SKM-1 (cell line): ENCODE data around the gene PAK1.
"Not testable (repeated sequence)": the region's sequence is repeated elsewhere in the genome, so short reads cannot be mapped to it uniquely, and the experiment has no call there.

Experiments used
- DNase-seq: peaks from one replicate; lab custom pipeline; 2025; ENCODE audit not compliant: unreplicated experiment; lab: John Stamatoyannopoulos, UW

Gene PAK1

GRCh38 chr11:77312107-77312506 lies 161.8 kb downstream of the PAK1 start:
- no peak for DNase-seq

GRCh38 chr11:77311701-77312100 lies 162.2 kb downstream of the PAK1 start:
- no peak for DNase-seq

GRCh38 chr11:77310721-77311120 lies 163.2 kb downstream of the PAK1 start:
- DNase-seq, result no peak

- no peak for DNase-seq
Measured at GRCh38 chr11:77309401-77310085, 164.4 kb downstream of the PAK1 start.

GRCh38 chr11:77308838-77309237 lies 165.1 kb downstream of the PAK1 start:
- DNase-seq, result no peak

GRCh38 chr11:77303328-77303727 lies 170.6 kb downstream of the PAK1 start:
- DNase-seq, result no peak

GRCh38 chr11:77302752-77303151 lies 171.1 kb downstream of the PAK1 start:
- no peak for DNase-seq

GRCh38 chr11:77301510-77301909 lies 172.4 kb downstream of the PAK1 start, which contains the start of gene GDPD4:
TSS of gene GDPD4 (minus strand) at chr11:77301686. CDS start at chr11:77285137, 16,549 bp downstream.
- no peak for DNase-seq

- no peak for DNase-seq
Measured at GRCh38 chr11:77300695-77301094, 173.2 kb downstream of the PAK1 start.

- not testable (repeated sequence) for DNase-seq
Measured at GRCh38 chr11:77300028-77300427, 173.9 kb downstream of the PAK1 start.

GRCh38 chr11:77299528-77299993 lies 174.3 kb downstream of the PAK1 start:
- DNase-seq, result no peak

- no peak for DNase-seq
Measured at GRCh38 chr11:77294040-77294439, 179.9 kb downstream of the PAK1 start.

- DNase-seq, result no peak
Measured at GRCh38 chr11:77289737-77290136, 184.2 kb downstream of the PAK1 start.

GRCh38 chr11:77287615-77288273 lies 186.2 kb downstream of the PAK1 start:
- DNase-seq, result no peak

- no peak for DNase-seq
Measured at GRCh38 chr11:77287136-77287535, 186.8 kb downstream of the PAK1 start.

GRCh38 chr11:77284476-77285468 lies 189.1 kb downstream of the PAK1 start:
- no peak for DNase-seq

- no peak for DNase-seq
Measured at GRCh38 chr11:77283101-77283500, 190.8 kb downstream of the PAK1 start.

GRCh38 chr11:77278595-77279506 lies 195.0 kb downstream of the PAK1 start:
- DNase-seq, result no peak

GRCh38 chr11:77276271-77276670 lies 197.6 kb downstream of the PAK1 start:
- no peak for DNase-seq
